HG03460 (cell line): ENCODE measurements around the gene KCNE3.

Source experiments
- ATAC-seq: cut with Tn5 transposase; IDR thresholded peaks from one replicate; pipeline ENCODE4 v1.9.1; 2021; ENCODE audit not compliant: unreplicated experiment

KCNE3 gene, protein sequence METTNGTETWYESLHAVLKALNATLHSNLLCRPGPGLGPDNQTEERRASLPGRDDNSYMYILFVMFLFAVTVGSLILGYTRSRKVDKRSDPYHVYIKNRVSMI

DNA sequence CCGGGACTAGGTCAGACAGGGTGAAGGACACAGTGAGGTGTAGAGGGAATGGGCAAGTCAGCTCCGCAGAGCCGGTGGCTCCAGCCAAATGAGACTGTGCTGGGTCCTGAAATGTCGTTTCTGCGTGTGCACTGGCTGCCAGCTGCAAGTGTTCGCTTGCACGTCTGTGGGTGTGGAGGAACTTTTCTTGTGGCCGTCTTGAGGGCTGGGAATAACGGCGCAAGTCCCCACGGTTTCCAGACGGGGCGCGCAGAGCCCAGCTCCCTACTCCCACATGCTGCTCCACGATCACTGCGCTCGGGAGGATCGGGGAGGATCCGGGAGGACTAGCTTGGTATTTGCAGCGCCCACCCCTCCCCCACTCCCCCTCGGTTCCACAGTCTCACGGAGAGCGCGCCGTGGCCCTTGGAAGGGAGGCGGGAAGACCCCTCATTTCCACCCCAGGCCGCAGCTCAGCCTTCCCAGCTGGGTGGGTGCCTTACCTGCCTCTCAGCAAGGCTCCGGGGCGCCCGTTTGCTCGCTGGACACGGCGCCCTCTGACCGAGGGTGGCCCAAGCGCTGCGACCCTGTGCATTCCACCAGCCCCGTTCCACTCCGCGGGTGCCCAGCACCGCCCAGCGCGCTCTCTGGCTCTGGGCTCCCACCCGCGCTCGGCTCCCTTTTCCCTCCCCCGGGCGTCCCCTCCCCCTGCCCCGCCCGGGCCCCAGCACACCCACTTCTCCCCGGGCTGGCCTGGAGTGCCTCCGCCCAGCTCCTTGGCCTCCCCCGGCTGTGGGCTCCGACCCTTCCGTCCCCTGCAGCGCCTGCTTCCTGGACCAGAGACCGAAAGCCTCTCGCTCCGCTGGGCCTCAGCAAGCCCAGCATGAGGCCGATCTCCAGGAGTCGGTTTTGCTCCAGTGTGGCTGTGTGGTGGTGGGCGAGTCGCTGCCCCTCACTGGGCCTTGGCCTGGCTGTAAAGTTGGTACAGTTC is at the start of gene KCNE3:
Gene KCNE3, minus strand, starts transcription at position 634 of the 970 bp plus-strand sequence. CDS start 9,986 bp downstream, outside the sequence.
- ATAC-seq: no peak

DNA sequence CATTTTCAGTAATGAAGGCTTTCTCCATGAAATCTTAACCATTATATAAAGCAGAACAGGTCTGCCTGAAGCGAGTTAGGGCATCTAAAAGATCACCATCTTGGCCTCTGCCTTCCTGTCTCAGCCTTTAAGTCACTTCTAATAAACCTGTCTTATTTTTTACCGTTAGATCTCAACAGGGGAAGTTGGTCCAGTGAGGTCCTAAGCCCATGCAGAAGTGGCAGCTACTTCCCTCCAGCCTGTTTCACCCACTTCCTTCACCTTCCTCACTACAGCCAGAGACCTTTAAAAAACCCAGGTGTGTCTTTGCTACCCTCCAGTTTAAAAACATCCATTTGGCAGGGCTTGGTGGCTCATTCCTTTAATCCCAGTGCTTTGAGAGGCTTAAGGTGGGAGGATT is 40.2 kb upstream of the KCNE3 start:
- no peak for ATAC-seq

DNA sequence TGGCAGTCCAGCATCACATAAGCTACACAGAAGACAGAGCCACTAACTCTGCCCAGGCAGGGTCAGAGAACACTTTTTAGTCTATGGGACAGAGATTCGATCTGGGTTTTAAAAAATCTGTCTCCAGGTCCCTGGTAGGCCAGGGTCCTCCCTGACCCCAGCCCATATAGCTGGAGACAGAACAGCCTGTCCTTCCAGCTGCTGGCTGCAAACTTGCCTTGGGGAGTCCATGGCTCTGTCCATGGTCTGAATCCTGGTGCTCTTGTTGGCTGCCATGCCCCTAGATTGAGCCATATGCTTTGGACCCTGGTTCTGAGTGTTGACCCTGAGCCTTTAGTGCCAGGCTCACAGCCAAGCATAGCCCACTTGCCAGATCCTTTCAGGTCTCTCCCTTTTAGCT is 39.5 kb upstream of the KCNE3 start:
- no peak for ATAC-seq

DNA sequence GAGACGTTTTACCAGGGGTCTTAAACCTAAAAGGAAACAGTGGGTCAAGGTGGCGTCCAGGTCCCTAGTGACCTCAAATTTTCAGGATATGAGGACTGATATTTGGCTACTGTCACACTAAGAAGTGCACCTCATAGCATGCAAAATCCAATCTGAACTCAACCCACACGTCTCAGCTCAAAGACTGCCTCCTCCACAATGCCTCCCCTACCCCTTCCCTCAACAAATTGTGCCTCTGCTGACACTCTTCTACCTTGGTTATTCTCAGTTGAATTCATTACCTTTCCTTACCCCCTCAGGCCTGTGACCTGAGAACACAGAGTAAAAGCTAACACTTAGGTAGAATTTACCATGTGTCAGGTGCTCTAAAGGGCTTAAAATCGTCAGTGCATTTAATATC is 38.6 kb upstream of the KCNE3 start:
- no peak for ATAC-seq

DNA sequence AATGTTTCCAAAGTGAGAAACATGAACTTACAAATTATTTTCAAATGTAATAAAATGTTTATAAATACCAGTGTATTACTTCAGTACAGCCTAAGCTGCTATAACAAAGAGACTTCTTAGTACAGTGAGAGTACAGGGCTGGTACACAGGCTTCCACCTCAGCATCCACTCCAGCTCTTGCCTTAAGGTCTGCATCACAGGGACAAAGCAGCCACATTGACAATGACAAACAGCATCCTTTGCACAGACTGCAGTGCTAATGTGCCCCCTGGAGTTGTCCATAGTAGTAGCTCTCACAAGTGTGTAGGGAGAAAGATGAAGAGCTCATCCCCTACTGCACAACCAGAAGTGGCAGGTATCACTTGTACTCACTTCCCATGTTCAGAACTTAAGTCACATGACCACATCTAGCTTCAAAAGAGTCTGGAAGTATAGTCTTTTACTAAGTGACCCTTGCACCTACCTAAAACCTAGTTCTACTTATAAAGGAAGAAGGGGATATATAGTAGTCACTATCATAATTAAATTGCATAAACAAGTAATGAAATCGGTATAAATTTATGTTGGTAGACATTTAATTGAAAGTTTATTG is 36.8 kb upstream of the KCNE3 start:
- no peak for ATAC-seq

DNA sequence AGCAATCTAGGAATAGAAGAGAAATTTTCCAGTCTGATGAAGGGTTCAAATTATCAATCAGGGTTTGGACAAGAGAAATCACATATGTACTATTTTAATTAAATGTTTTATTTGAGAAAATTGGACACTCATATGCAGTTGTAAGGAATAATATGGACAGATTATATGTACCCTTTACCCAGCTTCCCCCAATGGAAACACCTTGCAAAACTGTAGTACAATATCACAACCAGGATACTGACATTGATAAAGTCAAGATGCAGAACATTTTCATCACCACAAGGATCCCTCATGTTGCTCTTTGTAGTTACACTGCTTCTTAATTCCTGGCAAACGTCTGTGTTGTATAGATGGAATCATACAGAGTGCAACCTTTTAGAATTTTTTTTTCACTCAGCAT is 27.6 kb upstream of the KCNE3 start:
- ATAC-seq: no peak

DNA sequence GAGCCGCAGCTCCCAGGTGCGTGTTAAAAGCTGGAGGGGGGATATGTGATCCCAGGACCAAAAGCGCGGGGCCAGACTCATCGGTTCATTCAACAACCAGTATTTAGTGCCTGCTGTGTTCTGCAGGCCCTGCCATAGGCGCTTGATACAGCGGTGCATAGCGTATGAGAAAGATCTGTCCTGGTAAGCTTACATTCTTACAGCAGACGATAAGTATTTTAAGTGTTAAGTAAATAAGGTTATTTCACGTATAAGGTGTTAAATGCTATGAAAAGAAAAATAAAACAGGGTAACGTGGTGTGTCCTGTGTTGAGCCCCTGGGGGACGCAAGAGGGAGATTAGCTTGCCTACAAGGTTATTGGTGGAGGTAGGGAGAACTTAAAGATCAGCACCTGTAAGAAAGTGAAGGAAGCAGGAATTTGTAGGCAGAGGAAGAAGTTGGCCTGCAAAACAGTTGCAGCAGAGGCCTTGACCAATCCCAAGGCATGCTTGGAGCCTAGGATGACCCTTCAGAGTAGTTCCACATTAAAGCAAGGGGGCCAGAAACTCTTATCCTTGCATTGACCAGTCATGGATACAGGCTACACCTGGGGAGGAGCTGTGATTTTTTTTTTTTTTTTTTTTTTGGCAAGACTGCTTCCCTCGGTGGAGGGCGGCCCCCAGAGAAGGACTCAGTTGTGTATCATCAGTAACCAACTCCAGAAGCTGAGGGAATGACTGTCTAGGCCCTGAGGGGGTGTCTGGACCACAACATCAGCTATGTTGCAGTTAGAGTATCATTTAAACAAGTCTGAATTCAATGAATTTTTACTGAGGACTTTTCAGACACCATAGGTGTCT is 26.7 kb upstream of the KCNE3 start:
- ATAC-seq: no peak

DNA sequence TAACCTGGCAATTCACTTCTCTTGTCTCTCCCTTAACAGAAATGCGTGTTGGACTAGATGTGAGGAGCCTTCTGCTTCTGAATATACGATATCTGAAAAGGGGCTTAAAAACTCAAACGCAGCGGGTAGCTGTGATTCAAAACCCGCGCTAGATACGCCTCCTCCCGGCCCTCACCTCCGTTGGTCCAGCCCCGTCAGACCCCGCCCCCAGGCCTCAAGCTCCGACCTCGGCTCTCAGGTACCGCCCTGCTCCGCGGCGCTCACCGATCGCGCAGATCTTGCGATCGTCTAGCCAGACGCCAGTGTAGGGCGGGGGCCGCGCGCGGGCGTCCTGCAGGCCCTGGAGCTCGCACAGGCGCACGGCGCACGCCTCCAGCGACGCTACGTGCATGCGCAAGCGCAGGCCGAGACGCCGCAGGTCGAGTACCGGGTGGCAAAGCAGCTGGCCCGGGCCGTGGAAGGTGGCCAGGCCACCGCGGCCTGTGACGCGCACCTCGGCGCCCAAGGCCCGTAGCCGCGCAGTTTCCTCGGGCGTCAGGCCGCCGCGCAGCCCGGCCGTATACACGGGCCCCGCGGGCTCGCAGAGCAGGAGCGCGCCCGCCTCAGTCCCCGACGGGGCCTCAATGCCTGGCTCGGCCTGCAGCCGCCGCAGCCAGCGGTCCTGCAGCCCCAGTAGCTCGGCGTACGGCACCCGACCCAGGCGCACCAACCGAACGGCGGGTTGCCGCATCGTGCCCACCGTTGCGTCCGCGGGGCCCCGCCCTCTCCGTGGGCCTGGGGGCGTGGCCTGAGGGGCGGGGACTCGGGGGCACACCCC is 25.8 kb upstream of the KCNE3 start, which contains the start of gene LIPT2:
Gene LIPT2, minus strand, starts transcription at position 751 of the 817 bp plus-strand sequence. Its CDS starts 21 bp downstream, at position 730.
- ATAC-seq: peak; percentile 95

DNA sequence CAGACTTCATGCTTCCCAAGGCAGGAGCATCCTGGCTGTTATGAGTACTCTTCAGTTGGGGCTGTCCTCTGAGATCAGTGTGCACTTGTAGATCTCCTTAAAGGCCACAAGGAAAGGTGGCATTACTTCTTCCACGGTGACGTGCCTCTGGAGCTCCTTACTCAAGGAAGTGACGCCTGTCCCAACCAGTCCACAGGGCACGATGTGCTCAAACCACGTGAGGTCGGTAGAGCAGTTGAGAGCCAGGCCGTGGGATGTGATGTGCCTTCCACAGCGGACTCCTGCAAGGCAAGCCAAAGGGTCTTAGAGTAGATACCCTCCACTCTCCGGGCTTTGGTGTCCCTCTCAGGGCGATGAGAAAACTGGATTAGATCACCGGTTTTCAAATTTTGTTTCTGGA is 24.7 kb upstream of the KCNE3 start:
- ATAC-seq: no peak

DNA sequence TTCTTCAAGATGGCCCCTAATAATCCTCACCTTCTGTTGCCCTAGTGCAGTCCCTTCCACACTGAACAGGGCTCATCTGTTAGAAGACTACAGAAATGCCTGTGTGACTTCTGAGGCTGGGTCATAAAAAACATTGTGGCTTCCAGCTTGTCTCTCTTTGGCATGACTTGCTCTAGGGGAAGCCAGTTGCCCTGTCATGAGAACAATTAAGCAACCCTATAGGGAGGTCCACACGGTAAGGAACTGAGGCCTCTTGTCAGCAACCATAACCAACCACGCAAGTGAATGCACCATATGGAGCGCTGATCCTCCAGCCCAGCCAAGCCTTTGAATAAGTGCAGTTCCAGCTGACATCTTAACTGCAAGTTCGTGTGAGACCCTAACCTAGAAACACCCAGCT is 23.6 kb upstream of the KCNE3 start:
- no peak for ATAC-seq

DNA sequence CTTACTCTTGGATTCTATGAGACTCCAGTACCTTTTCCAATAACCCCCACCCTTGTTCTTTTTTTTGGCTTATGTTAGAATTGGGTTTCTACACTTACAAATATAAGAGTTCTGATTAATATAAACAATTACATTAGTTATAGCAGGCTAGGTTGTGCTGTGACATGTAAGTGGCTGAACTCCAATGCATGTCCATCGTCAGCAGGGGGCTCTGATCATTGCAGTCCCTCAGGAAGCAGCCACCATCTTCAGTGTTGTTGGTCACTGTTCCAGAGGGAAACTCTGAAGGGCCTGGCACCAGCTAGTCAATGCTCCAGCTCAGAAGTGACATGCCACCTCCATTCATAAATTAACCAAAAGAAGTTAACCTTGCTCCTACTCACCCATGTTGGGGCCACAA is 20.5 kb upstream of the KCNE3 start:
- no peak for ATAC-seq

DNA sequence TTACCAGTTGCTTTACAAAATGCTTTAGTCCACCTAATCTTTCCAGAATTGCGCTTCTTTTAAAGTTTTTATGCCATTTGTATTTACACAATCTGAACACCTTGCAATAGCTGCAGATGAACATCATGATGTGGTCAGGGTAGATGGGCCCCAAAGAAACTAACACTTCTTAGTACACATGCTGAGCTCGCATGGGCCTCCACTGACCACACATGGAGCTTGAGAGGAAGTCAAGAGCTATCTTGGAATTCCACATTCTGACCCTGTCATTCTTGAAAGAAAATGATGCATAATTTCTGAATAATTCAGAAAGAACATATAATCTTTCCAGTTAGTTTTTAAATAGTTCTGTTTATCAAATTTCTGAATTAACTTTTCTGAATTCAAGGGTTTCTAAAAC is 18.5 kb upstream of the KCNE3 start:
- no peak for ATAC-seq

DNA sequence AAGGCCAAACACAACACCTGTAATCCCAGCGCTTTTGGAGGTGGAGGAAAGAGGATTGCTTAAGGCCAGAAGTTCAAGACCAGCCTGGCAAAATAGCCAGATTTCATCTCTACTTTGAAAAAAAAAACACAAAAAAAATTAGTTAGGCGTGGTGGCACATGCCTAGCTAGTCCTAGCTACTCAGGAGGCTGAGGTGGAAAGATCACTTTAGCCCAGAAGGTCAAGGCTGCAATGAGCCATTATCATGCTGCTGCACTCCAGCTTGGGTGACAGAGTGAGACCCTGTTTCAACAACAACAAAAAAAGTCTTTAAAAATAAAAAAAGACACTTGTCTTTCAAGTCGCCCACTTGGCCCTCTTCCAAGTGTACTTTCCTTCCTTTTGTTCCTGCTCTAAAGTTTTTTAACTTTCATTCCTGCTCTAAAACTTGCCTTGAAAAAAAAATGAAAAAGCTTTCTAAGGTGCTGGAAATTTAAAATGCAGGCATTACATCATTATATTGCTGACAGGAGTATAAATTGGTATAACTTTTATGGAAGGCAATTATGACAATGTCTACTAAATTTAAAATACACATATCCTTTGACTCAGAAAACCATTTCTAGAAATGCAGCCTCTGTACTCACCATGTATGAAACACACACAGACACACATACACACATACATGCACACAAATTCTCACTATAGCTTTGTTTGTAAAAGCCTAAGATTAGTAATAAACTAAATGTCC is 13.5 kb upstream of the KCNE3 start:
- ATAC-seq: no peak

DNA sequence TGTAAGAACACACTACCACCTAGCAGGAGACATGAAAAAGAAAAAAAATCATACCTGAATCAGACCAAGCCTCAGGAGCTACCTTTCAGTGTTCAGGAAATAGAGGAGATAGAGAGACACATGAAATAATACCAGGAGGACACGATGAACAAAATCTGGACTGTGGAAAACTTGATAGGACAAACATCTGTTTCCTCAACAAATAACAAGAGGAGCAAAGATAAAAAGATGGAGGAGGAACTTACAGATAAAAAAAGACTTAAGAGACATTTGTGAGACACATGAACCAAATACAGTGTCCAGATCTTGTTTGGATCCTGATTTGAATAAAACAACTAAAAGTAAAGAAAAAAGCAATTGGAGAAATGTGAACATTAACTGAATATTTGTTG is 12.4 kb upstream of the KCNE3 start:
- ATAC-seq: no peak

DNA sequence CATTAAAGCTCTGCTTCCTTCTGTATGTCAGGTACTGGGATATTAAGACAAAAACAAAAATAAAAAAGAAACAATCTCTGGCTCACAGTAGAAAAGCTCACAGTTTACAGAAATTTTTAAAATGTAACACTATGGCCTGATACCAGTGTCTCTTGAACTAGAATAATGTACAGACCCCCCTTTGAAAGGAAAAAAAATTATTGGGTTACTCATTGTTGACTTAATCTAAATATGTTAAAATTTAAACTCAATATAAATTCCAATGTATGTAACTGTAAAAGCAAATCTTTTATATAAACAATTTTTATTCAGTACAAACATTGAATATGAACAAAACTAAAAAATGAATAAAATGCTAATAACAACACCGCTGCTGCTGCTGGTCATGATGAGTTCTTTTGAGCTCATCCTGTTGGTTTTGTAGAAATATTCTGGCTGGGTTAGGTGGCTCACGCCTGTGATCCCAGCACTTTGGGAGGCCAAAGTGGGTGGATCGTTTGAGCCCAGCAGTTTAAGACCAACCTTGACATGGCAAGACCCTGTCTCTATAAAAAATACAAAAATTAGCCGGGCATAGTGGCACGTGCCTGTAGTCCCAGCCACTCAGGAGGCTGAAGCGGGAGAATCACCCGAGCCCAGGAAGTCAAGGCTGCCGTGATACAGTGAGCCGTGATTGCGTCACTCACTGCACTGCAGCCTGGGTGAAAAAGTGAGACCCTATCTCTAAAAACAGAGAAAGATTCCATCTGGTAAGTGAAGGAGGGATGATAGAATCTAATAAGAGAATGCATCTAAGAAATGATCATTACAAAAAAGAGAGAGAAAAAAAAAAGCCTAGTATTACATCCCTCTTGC is 11.8 kb upstream of the KCNE3 start:
- ATAC-seq: no peak

DNA sequence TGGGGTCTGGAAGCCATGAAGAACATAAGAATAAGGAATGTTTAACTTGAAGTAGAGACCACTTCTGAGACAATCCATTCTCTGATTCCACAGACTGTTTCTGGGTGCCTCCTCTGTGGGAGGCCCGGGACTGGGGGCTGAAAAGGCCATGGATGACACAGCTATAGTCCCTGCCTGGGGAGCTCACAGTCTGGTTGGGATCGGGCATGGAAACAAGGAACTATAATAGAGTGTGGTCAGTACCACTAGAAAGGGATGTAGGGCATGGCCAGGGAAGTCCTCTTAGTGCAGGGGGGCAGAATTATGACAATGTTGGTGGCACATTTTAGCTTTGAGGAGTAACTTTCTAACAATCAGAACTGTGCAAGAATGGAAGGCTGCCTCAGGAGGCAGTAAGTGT is 9.2 kb upstream of the KCNE3 start:
- no peak for ATAC-seq

DNA sequence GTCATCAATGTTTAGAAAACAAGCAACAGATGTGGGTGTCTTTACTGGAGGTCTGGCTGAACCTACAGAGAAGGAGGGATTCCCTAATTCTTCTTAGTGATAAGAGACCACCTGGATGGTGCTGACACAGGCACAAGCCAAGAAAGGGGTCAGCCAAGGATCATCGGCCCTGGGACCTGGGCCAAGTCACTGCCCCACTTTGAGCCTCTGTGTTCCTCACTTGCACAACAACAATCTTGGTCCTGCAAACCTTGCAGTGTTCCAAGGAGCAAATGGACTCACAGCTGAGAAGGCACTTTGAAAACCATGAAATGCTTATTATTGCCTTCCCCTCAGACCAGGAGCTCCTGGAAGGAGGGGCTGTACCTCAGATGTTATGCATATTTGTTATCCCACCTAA is 7.0 kb upstream of the KCNE3 start:
- no peak for ATAC-seq

DNA sequence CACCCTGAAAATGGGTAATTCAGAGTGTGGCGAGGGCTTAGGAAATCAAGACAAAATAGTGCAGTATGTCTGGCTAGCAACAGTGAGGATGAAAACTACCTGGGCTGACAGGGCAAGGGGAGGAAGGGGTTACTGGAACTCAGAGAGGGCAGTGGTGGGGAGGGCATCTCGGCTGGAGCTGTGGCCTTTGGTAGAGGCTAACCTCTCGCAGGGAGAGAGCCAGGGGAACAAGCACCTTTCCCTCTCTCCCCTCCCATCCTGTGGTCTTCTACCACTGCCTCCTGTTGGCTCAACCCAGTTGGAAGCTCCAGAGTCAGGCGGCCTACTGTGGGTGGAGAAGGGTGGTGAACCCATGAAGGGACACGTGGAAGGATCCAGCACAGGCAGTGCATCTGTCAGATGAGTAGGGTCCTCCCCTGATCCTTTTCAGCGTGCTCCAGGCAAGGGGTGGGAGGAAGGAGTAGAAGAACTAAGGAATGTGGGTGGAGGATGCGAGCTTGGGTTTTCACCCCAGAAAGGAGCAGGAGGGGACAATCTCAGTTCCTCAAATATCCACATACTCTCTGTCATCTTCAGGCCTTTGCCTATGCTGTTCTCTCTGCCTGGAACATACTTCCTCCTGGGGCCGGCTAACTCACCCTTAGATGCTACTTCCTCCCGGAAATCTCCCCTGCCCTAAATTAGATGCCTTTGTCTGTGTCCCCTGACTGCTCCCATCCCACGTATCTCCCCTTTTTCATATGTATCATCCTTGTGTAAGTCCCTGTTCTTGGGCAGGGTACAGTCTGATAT is 6.2 kb upstream of the KCNE3 start:
- no peak for ATAC-seq
